HG03571 (cell line): Measurements from ENCODE around the gene CCDC136.

Experiments
- ATAC-seq: cut with Tn5 transposase; IDR thresholded peaks from one replicate; pipeline ENCODE4 v1.9.1; 2021; ENCODE audit not compliant: unreplicated experiment

Gene CCDC136

DNA sequence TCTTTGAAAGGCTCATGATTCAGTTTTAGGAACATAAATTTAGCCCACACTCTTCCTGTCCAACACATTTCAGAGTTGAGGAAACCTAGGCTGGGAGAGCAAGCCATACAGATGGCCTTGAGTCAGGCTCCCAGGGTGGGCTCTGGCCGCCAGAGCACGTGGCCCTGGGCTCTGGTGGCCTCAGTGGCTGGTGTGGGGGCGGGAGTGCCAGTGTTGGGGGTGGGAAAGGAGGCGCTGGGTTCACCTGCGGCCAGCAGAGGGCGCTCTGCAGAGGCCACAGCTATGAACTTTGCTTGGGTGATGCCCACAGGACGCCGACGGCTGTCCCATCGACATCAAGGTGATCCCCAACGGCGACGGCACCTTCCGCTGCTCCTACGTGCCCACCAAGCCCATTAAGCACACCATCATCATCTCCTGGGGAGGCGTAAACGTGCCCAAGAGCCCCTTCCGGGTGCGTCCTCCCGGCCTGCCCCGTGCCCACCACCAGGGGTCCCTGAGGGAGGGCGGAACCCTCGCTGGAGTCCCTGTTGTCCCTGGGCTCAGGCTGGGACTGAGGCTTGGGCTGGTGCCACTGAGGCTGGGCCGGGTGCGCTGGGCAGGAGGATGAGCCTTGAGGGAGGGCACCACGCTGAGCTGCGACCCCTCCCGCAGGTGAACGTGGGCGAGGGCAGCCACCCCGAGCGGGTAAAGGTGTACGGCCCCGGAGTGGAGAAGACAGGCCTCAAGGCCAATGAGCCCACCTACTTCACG, 50.3 kb downstream of the CCDC136 start:
- ATAC-seq = no peak

DNA sequence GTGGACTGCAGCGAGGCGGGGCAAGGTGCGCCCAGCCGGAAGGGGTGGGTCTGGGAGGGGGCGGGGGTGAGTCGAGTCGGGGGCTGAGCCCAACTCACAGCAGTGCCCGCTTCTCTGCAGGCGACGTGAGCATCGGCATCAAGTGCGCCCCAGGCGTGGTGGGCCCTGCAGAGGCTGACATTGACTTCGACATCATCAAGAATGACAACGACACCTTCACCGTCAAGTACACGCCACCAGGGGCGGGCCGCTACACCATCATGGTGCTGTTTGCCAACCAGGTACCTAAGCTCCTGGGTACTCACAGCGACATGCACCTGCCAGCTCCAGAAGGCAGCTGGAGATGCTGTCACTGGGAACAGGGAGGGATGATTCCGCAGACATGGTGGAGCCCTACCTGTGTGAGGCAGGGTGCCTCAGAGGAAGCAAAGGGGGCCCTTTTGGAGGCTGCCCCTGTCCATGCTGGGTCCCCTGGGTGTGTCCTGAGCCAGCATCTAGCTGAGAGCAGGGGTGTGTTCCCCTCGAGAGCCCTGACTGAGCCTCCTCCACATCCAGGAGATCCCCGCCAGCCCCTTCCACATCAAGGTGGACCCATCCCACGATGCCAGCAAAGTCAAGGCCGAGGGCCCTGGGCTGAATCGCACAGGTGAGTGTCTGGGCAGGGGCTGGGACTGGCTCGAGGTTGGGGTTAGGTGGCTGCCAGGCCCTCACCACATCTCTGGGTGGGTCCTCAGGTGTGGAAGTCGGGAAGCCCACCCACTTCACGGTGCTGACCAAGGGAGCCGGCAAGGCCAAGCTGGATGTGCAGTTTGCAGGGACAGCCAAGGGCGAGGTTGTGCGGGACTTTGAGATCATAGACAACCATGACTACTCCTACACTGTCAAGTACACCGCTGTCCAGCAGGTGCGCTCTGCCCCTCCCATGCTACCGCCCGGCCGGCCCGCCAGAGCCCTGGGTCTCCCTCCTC, 51.2 kb downstream of the CCDC136 start:
- no peak for ATAC-seq

DNA sequence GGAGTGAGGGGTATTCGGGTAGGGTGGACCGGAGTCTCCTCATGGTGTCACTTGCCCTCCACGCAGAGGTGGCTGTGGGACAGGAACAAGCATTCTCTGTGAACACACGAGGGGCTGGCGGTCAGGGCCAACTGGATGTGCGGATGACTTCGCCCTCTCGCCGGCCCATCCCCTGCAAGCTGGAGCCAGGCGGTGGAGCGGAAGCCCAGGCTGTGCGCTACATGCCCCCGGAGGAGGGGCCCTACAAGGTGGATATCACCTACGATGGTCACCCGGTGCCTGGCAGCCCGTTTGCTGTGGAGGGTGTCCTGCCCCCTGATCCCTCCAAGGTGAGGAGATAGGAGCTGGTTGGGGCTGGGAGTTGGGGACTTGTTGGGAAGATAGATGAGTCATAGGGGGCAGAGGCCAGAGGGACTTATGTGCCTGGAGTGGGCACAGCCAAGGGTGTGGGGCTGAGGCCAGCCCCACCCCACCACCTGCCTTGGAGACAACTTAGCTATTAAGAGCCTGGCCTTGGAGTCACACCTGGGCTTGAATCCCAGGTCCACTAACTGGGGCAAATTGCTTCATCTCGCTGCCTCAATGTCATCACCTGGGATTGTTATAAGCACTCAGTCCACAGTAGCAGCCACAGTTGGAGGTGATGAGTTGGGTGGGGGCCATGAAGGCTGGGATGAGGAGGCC, 52.3 kb downstream of the CCDC136 start:
- no peak for ATAC-seq

DNA sequence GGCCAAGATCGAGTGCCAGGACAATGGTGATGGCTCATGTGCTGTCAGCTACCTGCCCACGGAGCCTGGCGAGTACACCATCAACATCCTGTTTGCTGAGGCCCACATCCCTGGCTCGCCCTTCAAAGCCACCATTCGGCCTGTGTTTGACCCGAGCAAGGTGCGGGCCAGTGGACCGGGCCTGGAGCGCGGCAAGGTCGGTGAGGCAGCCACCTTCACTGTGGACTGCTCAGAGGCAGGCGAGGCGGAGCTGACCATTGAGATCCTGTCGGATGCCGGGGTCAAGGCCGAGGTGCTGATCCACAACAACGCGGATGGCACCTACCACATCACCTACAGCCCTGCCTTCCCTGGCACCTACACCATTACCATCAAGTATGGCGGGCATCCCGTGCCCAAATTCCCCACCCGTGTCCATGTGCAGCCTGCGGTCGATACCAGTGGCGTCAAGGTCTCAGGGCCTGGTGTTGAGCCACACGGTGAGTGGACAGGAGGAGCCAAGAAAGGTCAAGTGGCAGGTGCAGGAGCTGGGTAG, 53.1 kb downstream of the CCDC136 start:
- ATAC-seq = no peak

DNA sequence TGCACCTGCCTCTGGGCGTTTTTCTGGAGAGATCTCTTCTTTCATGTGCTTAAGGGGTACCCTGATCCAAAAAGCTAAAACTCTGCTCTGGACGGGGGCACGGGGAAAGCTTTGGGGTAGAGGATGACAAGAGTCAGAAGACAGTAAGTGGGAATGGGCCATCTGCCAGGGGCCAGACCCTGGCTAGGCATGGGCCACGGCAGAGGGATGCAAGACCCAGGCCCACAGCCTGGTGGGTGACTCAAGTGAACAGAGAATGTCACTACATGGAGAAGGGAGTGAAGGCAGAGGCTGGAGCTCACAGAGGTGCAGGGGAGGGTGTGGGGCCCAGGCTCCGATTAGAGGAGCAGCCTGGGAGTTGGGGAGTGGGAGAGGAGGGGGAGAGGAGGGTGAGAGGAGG, 53.7 kb downstream of the CCDC136 start:
- no peak for ATAC-seq

DNA sequence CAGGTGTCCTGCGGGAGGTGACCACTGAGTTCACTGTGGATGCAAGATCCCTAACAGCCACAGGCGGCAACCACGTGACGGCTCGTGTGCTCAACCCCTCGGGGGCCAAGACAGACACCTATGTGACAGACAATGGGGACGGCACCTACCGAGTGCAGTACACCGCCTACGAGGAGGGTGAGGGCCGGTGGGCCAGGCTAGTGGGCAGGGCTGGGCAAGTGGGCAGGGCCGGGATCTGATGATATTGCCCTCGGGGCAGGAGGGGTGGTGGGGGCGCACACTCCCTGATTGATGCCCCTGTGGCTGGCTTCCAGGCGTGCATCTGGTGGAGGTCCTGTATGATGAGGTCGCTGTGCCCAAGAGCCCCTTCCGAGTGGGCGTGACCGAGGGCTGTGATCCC, 54.2 kb downstream of the CCDC136 start:
- ATAC-seq = no peak

DNA sequence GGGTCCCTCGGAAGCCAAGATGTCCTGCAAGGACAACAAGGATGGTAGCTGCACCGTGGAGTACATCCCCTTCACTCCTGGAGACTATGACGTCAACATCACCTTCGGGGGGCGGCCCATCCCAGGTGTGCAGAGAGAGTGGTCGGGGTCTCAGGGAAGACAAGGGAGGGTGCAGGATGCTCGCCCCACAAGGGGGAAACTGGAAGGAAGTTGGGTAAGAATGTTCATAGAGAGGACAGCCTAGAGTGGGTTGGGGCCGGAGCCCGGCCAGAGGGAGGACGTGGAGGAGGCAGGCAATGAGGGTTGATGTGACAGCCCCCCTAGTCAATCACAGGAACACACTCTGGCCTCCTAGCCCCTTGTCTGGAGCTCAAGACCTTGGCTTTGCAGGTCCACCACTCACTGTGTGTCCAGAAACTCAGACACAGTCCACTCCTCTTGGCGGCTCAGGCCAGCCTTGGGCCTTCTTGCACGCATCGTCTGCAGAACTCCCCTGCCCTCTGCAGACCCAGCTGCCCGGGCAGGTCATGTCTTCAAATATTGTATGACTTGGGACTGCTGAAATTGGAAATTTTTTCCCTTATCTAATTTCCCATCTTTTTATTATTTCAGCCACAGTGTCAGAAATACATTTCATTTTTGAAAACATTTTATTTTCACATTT, 55.1 kb downstream of the CCDC136 start:
- ATAC-seq = no peak

DNA sequence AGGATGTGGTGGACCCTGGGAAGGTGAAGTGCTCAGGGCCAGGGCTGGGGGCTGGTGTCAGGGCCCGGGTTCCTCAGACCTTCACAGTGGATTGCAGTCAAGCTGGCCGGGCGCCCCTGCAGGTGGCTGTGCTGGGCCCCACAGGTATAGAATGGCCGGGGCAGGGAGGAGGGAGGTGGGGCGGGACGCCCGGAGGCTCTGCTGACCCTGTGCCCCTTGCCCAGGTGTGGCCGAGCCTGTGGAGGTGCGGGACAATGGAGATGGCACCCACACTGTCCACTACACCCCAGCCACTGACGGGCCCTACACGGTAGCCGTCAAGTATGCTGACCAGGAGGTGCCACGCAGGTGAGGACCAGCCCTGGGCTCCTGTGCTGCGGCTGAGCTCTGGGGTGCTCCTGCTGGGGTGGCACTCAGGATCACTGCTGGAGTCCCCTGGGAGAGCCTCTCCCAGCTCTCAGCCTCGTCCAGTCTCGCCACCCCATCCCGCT, 56.0 kb downstream of the CCDC136 start:
- no peak for ATAC-seq

DNA sequence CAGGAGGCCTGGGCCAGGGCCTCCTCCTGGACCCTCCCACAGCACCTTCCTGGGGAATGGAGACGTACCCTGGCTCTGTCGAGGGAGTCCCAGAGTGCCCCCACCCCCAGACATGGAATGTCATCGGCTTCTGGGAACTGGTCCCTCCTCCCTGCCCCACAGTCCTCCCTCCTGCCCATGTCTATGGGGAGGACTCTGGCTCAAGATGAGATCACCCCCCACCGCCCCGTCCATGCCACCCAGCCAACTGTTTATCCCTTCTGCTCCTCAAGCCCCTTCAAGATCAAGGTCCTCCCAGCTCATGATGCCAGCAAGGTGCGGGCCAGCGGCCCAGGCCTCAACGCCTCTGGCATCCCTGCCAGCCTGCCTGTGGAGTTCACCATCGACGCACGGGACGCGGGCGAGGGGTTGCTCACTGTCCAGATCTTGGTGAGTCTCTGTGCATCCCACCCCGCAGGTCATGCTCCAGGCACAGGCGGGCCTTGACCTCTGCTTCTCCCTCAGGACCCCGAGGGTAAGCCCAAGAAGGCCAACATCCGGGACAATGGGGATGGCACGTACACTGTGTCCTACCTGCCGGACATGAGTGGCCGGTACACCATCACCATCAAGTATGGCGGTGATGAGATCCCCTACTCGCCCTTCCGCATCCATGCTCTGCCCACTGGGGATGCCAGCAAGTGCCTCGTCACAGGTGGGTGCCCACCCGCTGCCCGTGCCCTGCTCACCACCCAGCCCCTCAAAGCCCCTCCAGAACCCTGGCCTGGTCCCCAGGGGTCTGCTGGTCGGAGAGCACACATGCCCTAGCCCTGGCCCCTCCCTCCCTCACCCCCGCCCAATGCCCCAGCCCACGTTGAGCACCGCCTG, 56.8 kb downstream of the CCDC136 start:
- no peak for ATAC-seq

DNA sequence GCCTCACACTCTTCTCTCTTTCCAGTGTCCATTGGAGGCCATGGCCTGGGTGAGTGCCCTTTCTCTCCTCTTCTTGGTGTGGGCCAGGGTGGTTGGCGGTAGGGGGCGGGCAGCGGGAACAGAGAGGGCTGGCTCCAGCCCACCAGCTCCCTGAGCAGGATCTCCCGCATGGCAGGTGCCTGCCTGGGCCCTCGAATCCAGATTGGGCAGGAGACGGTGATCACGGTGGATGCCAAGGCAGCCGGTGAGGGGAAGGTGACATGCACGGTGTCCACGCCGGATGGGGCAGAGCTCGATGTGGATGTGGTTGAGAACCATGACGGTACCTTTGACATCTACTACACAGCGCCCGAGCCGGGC, 57.4 kb downstream of the CCDC136 start:
- ATAC-seq = no peak

DNA sequence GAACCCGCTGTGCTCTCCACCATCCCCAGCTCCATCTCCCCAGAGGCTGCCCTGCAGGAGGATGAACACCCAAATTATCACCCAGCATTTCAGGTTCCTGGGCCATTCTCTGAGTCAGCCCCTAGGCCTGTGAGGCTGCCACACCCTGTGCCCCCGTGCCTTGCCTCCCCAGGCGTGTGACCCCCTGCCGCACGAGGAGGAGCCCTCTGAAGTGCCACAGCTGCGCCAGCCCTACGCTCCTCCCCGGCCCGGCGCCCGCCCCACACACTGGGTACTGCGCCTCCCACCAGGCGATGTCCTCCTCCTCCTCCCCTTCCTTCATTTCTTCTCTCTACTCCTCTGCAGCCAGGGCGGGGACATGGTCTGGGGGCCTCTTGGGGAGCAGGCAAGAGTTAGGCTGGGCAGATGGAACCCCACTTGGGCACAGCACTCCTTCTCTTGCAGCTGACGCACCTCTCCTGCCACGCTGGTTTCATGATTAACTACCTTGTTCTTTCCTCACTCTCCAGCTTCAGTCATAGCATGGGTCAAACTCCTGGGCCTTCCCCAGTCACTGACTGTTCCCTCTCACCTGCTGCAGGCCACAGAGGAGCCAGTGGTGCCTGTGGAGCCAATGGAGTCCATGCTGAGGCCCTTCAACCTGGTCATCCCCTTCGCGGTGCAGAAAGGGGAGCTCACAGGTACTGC, 58.2 kb downstream of the CCDC136 start:
- ATAC-seq = no peak

DNA sequence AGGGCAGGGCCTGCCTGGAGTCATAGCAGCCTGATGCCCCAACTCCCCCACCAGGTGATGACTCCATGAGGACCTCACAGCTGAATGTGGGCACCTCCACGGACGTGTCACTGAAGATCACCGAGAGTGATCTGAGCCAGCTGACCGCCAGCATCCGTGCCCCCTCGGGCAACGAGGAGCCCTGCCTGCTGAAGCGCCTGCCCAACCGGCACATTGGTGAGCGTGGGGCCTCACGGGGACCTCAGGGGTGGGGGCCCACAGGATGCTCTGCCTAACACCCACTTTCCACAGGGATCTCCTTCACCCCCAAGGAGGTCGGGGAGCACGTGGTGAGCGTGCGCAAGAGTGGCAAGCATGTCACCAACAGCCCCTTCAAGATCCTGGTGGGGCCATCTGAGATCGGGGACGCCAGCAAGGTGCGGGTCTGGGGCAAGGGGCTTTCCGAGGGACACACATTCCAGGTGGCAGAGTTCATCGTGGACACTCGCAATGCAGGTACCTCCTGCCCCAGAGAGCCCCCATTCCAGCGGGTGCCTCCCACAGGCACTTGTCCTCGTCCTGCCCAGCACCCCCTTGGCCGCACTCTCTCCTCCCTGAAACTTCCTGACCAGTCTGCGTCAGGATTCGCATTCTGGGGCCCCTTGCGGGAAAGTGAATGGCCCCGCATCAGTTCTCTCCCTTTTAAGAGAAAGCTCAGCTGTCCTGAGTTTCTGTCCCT, 60.9 kb downstream of the CCDC136 start:
- no peak for ATAC-seq

DNA sequence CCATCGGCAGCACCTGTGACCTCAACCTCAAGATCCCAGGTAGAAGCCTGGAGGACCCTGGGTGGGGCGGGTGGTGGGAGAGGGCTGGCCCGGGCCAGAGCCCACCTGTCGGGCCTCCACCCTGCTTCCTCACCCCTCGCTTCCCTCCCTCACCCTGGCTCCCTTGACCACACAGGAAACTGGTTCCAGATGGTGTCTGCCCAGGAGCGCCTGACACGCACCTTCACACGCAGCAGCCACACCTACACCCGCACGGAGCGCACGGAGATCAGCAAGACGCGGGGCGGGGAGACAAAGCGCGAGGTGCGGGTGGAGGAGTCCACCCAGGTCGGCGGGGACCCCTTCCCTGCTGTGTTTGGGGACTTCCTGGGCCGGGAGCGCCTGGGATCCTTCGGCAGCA, 62.0 kb downstream of the CCDC136 start:
- no peak for ATAC-seq

DNA sequence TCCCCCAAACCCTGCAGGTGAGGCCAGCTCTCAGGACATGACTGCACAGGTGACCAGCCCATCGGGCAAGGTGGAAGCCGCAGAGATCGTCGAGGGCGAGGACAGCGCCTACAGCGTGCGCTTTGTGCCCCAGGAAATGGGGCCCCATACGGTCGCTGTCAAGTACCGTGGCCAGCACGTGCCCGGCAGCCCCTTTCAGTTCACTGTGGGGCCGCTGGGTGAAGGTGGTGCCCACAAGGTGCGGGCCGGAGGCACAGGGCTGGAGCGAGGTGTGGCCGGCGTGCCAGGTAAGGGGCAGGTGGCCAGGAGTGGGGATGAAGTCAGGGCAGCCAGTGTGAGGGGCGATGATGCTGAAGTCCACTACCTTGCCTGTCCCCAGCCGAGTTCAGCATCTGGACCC, 62.6 kb downstream of the CCDC136 start:
- no peak for ATAC-seq

DNA sequence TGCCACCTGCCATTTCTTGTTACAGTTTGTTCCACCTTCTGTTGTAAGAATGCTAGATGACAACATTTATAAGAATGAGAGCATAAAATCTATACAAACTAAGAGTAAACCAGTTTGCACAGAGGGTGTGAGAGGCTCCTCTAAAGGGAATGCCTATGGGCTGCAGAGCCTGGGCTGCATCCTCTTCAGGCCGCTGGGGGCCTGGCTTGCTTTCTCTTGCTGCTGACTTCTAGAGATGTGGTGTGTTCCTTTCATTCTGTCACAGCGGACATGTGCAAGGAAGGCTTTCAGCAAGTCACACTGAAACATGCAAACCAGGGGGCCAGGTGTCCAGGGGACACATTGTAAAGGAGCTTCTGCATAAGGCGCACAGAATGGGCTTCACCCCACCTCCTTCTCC, 63.8 kb downstream of the CCDC136 start:
- ATAC-seq = no peak

DNA sequence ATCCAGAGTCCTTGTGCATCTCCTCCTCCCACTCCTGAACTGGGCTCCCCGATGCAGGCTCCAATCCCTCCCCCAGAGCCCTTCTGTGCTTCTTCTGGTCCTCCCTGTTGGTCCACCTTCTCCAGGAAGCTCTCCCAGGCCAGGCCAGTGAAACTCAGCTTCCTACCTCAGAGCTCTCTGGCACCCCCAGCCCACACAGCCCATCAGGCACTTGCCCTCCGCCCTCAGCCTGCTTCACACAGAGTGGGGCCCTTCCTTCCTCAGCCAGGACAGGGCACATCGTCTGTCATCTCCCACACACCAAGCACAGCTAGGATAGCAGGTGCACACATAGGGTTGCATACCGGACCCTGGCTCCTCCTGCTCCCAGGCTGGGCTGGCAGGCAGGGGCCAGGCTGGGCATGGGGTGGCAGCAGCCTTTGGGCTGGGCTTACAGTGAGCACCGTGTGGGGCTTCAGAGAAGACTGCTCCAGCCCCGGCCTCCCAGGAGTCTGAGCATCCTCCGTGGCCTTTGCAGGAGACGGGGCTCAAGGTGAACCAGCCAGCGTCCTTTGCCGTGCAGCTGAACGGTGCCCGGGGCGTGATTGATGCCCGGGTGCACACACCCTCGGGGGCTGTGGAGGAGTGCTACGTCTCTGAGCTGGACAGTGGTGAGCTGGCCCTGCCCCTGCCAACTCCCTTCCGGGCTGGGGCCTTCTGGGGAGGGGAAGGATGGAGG, 64.4 kb downstream of the CCDC136 start:
- ATAC-seq = no peak

DNA sequence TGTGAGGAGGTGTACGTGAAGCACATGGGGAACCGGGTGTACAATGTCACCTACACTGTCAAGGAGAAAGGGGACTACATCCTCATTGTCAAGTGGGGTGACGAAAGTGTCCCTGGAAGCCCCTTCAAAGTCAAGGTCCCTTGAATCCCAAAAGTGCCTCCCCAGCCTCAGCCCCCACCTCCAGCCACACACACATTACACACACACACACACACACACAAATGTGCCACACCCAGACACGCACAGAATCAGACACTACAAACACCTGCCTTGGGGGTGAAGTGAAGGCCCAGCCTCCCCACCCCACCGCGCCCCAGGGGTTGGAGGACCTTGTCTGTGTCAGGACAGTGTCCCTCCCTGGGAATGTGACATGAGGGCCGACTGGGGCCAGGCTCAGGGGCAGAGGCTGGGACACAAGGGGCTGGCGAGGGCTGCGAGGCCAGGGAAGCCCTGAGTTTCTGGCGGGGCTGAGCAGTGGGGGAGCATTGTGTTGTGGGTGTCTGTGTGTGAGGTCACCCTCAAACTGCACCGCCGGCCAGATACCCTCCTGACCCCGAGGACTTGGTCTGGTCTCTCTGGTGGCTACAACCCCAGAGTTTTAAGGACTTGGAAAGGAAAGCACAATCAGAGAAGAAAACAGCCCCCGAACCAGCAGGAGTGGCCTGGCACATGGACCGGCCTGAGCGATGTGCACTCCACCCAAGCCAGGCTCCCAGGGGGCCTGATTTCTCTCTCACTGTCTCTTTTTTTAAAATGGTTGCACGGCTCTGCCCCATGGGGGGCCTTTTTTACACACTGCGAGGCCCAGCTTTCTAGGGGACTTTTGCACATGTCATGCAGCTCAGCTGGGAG, 66.8 kb downstream of the CCDC136 start:
- no peak for ATAC-seq
